GM12878 (cell line): ENCODE data around the gene IL20RA.

Source experiments
- FOS ChIP-seq: IDR thresholded peaks from 3 replicates; pipeline ENCODE4 v1.6.1; 2011; ENCODE audit warnings: borderline replicate concordance; ENCODE audit not compliant: insufficient read length; ENCODE audit errors: extremely low read depth
- RAD51 ChIP-seq: fragments of 450-650 bp; IDR thresholded peaks from 2 replicates; pipeline ENCODE4 v1.6.1; 2016; ENCODE audit warnings: moderate library complexity, mild to moderate bottlenecking, inconsistent platforms
- TCF12 ChIP-seq: IDR thresholded peaks from 2 replicates; pipeline ENCODE4 v1.6.1; 2011; ENCODE audit warnings: low read depth, mild to moderate bottlenecking, low read length

DNA sequence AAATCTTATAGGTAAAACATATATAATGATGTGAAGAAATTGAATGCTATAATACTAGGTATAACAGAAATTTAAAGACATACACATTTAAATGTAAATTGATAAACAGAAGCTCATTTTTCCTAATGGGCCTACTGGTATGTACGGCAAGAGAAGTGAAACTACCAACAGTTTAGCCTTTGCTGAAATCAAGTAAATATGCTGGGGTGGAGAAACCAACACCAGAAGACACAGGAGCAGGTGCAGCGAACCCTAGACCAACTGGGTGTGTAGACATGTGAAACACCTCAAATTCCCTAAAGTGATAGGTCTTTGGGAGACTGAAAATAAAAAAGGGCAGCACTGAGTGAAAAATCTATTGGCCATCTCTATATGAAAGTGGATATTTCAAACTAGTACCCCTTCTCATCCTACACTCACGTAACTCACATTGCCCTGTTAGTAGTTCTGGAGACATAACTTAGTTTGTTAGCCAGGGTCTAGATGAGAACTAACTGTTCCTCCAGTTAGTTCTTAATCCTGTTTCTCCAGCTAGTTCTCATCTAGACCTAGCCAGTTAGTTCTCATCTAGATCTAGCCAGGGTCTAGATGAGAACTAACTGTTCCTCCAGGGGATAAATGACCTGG is 69.6 kb downstream of the IL20RA start:
- no peak for TF ChIP-seq FOS
- no peak for TF ChIP-seq TCF12
- TF ChIP-seq RAD51, result no peak
